KOPT-K1 (cell line): ENCODE measurements around the gene FANCL.
"Not testable (repeated sequence)": the region's sequence is repeated elsewhere in the genome, so short reads cannot be mapped to it uniquely, and the experiment has no call there.

Experiments
- H3K27ac ChIP-seq: fragments of 200-600 bp; sonication (generic); 2 replicates; pipeline ENCODE4 v1.5.1; 2016; ENCODE audit warnings: antibody characterized with exemption, mild to moderate bottlenecking, low read depth, low read length; ENCODE audit not compliant: poor library complexity, severe bottlenecking
- H3K36me3 ChIP-seq: fragments of 200-600 bp; sonication (generic); 2 replicates; pipeline ENCODE4 v1.5.1; 2017; ENCODE audit warnings: antibody characterized with exemption, mild to moderate bottlenecking, low read length, moderate library complexity; ENCODE audit not compliant: insufficient read depth
- H3K9me3 ChIP-seq: fragments of 200-600 bp; sonication (generic); 2 replicates; pipeline ENCODE4 v1.5.1; 2017; ENCODE audit warnings: antibody characterized with exemption, low read length, mild to moderate bottlenecking; ENCODE audit not compliant: insufficient read depth, poor library complexity, severe bottlenecking

Gene FANCL

GRCh38 chr2:58138396-58139030 lies 102.6 kb downstream of the FANCL start:
- H3K9me3 ChIP-seq, result no peaks in the 10 kb centered on the region
- H3K27ac ChIP-seq, result no peak overlapping the region
- no peaks in the 10 kb centered on the region for H3K36me3 ChIP-seq

DNA sequence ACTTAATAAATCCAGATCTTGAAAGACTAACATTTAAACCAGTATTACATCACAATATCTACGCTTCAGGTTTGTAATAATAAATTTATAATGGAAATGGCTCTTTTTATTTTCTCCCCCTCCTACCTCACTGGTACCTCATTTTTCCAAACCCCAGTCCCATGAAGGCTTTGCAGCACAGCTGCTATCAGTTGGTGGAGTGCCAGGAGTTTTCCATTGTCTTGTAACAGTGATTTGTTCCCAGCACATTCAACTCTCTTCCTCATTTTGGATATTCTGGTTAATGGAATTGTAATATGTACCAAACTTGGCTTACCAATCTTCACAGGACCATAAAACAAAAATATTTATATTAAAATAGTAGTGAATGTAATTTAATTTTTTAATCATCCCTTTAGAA lies 103.3 kb downstream of the FANCL start:
- H3K9me3 ChIP-seq, result no peaks in the 10 kb centered on the region
- H3K36me3 ChIP-seq, result no peaks in the 10 kb centered on the region
- no peak overlapping the region for H3K27ac ChIP-seq

DNA sequence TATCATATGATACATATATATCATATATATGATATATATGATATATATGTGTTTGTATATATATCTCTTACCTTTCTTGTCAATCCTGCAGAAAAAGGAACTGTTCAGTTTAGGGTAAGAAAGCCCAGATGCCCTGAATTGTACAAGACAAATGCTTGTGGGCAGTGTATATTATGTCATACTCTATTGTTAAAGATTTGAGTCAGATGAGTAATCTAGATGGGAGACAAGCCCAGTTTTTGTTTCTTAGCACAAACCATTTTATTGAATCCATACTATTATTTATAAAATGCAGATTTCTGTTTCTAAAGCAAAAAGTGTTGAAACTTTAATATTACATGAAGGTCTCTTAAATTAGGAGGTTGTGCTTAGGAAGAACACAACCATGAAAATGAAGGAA lies 103.9 kb downstream of the FANCL start:
- Histone ChIP-seq H3K36me3 (no peaks in the 10 kb centered on the region), H3K27ac (no peak overlapping the region), H3K9me3 (no peaks in the 10 kb centered on the region)

- Histone ChIP-seq H3K9me3 (no peaks in the 10 kb centered on the region), H3K36me3 (no peaks in the 10 kb centered on the region), H3K27ac (no peak overlapping the region)
Observed at GRCh38 chr2:58135861-58136260, 105.3 kb downstream of the FANCL start.

GRCh38 chr2:58133395-58133794 lies 107.7 kb downstream of the FANCL start:
- H3K27ac ChIP-seq, result no peak overlapping the region
- H3K36me3 ChIP-seq, result no peaks in the 10 kb centered on the region
- H3K9me3 ChIP-seq, result no peaks in the 10 kb centered on the region

DNA sequence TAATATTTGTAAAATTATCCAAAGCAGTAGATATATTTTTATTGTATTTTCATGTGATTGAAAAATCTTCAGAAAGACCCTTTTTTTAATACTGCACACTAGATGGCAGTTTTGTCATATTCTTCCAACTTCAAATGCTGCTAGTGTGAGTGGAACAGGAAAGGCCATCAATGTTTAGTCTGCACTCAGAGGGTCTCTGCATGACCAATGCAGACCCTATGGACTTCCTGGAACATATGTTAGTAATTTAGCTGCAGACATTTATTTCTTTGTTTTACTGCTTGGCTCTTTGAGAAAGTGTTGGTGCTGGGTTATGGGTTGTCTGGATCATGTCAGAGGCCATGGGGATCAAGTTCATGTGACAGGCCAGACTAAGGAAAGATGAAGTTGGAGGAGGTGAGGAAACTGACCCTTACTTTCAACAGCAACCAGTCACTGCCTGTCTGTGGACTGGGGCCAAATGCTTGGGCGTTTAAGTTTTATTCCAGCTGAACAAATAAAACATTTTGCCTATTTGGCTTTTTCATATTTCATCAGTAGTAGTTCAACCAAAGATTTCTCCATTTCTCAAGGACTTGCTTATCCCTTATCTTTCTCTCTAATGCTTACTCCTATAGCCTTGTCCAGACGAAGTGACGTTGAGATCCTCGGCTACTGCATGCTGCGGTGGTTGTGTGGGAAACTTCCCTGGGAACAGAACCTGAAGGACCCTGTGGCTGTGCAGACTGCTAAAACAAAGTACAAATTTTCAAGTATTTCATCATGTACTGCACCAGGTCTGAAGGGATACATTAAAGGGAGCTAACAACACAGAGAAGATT lies 109.7 kb downstream of the FANCL start:
- Histone ChIP-seq H3K36me3 (no peaks in the 10 kb centered on the region), H3K27ac (no peak overlapping the region), H3K9me3 (no peaks in the 10 kb centered on the region)

DNA sequence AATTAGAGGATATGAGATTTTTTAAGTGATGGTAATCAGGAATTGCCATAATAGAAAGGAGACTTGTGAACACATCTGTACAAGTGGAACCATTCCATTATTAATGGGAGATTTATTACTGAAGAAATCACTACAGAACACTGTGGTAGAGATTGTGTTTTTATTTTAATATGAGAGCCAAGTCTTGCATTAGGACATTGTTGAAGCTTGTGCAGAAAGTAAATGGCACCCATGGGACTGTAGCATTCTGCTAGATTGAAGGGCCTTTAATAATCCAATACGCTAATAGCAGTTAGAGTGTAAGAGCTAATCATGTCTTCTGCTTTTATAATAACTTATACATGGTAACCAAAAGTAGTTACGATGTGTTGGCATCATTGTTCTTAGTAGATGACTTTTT lies 110.9 kb downstream of the FANCL start:
- Histone ChIP-seq H3K27ac (no peak overlapping the region), H3K9me3 (no peaks in the 10 kb centered on the region), H3K36me3 (no peaks in the 10 kb centered on the region)

DNA sequence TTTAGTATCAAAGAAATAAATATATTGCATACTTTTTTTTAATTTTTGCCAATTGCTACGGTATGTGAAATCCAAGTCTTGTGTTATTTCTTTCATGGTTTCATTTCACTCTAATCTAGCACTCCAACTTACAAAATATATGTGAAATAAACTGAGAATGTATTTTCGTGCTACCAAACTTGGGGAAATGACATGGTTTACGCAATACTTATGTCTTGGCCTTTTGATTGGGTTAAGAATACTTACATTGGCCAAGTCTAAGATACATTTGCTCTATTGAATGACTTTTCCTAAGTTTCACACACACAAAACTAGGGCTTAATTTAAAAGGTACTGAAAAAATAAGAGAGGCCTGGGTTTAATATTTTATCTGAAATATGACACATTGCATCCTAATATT lies 114.0 kb downstream of the FANCL start:
- H3K9me3 ChIP-seq, result no peaks in the 10 kb centered on the region
- no peak overlapping the region for H3K27ac ChIP-seq
- H3K36me3 ChIP-seq, result no peaks in the 10 kb centered on the region

GRCh38 chr2:58122540-58122939 lies 118.6 kb downstream of the FANCL start:
- Histone ChIP-seq H3K9me3 (no peaks in the 10 kb centered on the region), H3K36me3 (no peaks in the 10 kb centered on the region), H3K27ac (no peak overlapping the region)

GRCh38 chr2:58122040-58122439 lies 119.1 kb downstream of the FANCL start:
- no peaks in the 10 kb centered on the region for H3K9me3 ChIP-seq
- H3K36me3 ChIP-seq, result no peaks in the 10 kb centered on the region
- no peak overlapping the region for H3K27ac ChIP-seq

- H3K9me3 ChIP-seq, result no peaks in the 10 kb centered on the region
- no peak overlapping the region for H3K27ac ChIP-seq
- H3K36me3 ChIP-seq, result no peaks in the 10 kb centered on the region
Observed at GRCh38 chr2:58120626-58121229, 120.4 kb downstream of the FANCL start.

GRCh38 chr2:58113563-58113962 lies 127.6 kb downstream of the FANCL start:
- not testable (repeated sequence) for H3K36me3 ChIP-seq, H3K27ac ChIP-seq, H3K9me3 ChIP-seq

GRCh38 chr2:58110765-58111164 lies 130.4 kb downstream of the FANCL start:
- Histone ChIP-seq H3K9me3 (no peaks in the 10 kb centered on the region), H3K36me3 (no peaks in the 10 kb centered on the region), H3K27ac (no peak overlapping the region)

DNA sequence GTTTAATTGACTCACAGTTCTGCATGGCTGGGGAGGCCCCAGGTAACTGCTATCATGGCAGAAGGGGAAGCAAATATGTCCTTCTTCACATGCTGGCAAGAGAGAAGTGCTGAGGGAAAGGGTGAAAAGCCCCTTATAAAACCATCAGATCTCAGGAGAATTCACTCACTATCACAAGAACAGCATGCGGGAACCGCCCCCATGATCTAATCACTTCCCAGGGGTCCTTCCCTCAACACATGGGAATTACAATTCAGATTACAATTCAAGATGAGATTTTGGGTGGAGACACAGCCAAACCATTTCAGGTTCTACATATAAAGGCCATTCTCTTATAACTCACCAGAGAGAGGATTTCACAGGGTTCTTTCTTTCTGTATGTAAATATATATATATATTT lies 131.6 kb downstream of the FANCL start:
- Histone ChIP-seq H3K36me3 (no peaks in the 10 kb centered on the region), H3K27ac (no peak overlapping the region), H3K9me3 (no peaks in the 10 kb centered on the region)
